ENCODE data around the gene ABHD14A. TPM values are rescaled to one million over a fixed set of nuclear protein-coding genes. Genes with fewer than 3 reads are reported as not detected.

The ABHD14A gene
- polyA plus RNA-seq, 2 of the 4 experiments (the other 2 are of a cell fraction): 6.3 to 9.5 TPM

- no peak overlapping the region for H3K4me3 ChIP-seq
- ChIA-PET CTCF (interaction anchor here (1.3 to 5.9 kb wide), 6 partner anchors 10 to 30 kb away, joined by 3 to 59 read pairs (median 17); partner anchors contain the start of genes ABHD14A, ABHD14B and PCBP4), POLR2A (interaction anchor here (0.7 to 2.8 kb wide), 5 partner anchors 26 to 52 kb away, joined by 3 to 28 read pairs (median 6); partner anchors contain the start of genes ABHD14A, ABHD14B and RPL29)
- H3K9me3 ChIP-seq: no peaks in the 10 kb centered on the region
- H3K27ac ChIP-seq: peak overlapping the region; percentile 97 to 100
- WGBS (ENCODE audit: missing lambda C conversion rate): 98% methylated on average over 9 of the region's 21 CpGs
- H3K4me1 ChIP-seq: peaks cover 21% of the 10 kb centered on the region
- no peak for TF ChIP-seq HOXB13 (CRISPR knock-in tag; IDR thresholded peaks at IDR 0.05; ENCODE audit: low read depth)
- TF ChIP-seq ZNF302 (CRISPR knock-in tag; IDR thresholded peaks at IDR 0.05): no peak
- no peak for TF ChIP-seq PBX3 (IDR thresholded peaks at IDR 0.05)
- peak overlapping the region; percentile 100 for H3K4me2 ChIP-seq
- DNase-seq (ENCODE audit: low read depth in 1 of 2, low spot score in 1 of 2): no peak
- ATAC-seq: no peak
- FAIRE-seq: no peak
Observed at GRCh38 chr3:51943451-51944391, 31.1 kb upstream of the ABHD14A start.

- DNase-seq (ENCODE audit: low read depth in 1 of 2, low spot score in 1 of 2) (no peak), FAIRE-seq (no peak), ATAC-seq (no peak)
- ChIA-PET CTCF (interaction anchor here (1.3 to 5.9 kb wide), 5 partner anchors 9 to 38 kb away, joined by 3 to 59 read pairs (median 7); partner anchors contain the start of genes ABHD14A and ABHD14B), POLR2A (no interaction called here)
- no peak for TF ChIP-seq EP300 (IDR thresholded peaks at IDR 0.05)
- TF ChIP-seq MAZ (IDR thresholded peaks at IDR 0.05; ENCODE audit: borderline replicate concordance, low read depth, low read length): no peak
- TF ChIP-seq REST (IDR thresholded peaks at IDR 0.05): no peak
- TF ChIP-seq USF2 (IDR thresholded peaks at IDR 0.05): no peak
- TF ChIP-seq SREBF2 (IDR thresholded peaks at IDR 0.05): no peak
- no peak for TF ChIP-seq POLR2A (IDR thresholded peaks at IDR 0.05; ENCODE audit: low read length)
- TF ChIP-seq POLR2AphosphoS2 (conservative IDR thresholded peaks at IDR 0.05; ENCODE audit: low read length): no peak
- no peak for TF ChIP-seq ZNF302 (CRISPR knock-in tag; IDR thresholded peaks at IDR 0.05)
- TF ChIP-seq MAFK (IDR thresholded peaks at IDR 0.05; ENCODE audit: partially characterized antibody): no peak
- TF ChIP-seq CEBPB (IDR thresholded peaks at IDR 0.05): no peak
- TF ChIP-seq HOXB13 (CRISPR knock-in tag; IDR thresholded peaks at IDR 0.05; ENCODE audit: low read depth): no peak
- no peak for TF ChIP-seq EHMT2 (IDR thresholded peaks at IDR 0.05; ENCODE audit: low read depth)
- no peak for TF ChIP-seq RFX5 (IDR thresholded peaks at IDR 0.05)
- TF ChIP-seq ELK1 (IDR thresholded peaks at IDR 0.05; ENCODE audit: low read depth, low read length): no peak
- no peak for TF ChIP-seq ATOH8 (CRISPR knock-in tag; IDR thresholded peaks at IDR 0.05; ENCODE audit: low read depth)
- no peak for TF ChIP-seq FOXS1 (CRISPR knock-in tag; IDR thresholded peaks at IDR 0.05)
- no peak for TF ChIP-seq ZFP36 (IDR thresholded peaks at IDR 0.05; ENCODE audit: borderline replicate concordance, partially characterized antibody)
- no peak for TF ChIP-seq FOSL2 (IDR thresholded peaks at IDR 0.05)
- TF ChIP-seq FOSL2 (CRISPR knock-in tag; IDR thresholded peaks at IDR 0.05): no peak
- WGBS (ENCODE audit: missing lambda C conversion rate): 90% methylated on average over 8 of the region's 11 CpGs
- H3K9me3 ChIP-seq: no peaks in the 10 kb centered on the region
- H3K4me1 ChIP-seq: peaks cover 21% of the 10 kb centered on the region
- no peak overlapping the region for H3K4me3 ChIP-seq
- H3K27ac ChIP-seq: no peak overlapping the region
- H3K4me2 ChIP-seq: no peak overlapping the region
Observed at GRCh38 chr3:51944451-51945021, 30.3 kb upstream of the ABHD14A start.
